Esophagus (tissue), 2 donors: Measurements from ENCODE around the gene HLA-DQB1. TPM values are rescaled to one million over a fixed set of nuclear protein-coding genes. Genes with fewer than 3 reads are reported as not detected.
"Not testable (repeated sequence)": the region's sequence is repeated elsewhere in the genome, so short reads cannot be mapped to it uniquely, and the experiment has no call there.

Source experiments
- H3K27ac ChIP-seq, 2 donors: one replicate each; pipeline ENCODE4 v1.5.1; 2013; ENCODE audit warnings: low read depth in 2 of 2, mild to moderate bottlenecking in 2 of 2, inconsistent platforms in 1 of 2, low read length in 1 of 2, moderate library complexity in 1 of 2
- H3K27me3 ChIP-seq, 2 donors: one replicate each; pipeline ENCODE4 v1.6.1; 2013; ENCODE audit warnings: low read length in 2 of 2, control low read depth in 1 of 2, mild to moderate bottlenecking in 1 of 2; ENCODE audit not compliant: insufficient read depth in 2 of 2, control insufficient read depth in 1 of 2
- H3K36me3 ChIP-seq, 2 donors: one replicate each; pipeline ENCODE4 v1.6.1; 2013; ENCODE audit warnings: low read length in 1 of 2; ENCODE audit not compliant: control insufficient read depth in 2 of 2, insufficient read depth in 2 of 2
- H3K4me1 ChIP-seq, 2 donors: one replicate each; pipeline ENCODE4 v1.6.1; 2013; ENCODE audit warnings: low read length in 1 of 2; ENCODE audit not compliant: control insufficient read depth in 2 of 2, insufficient read depth in 2 of 2
- H3K4me3 ChIP-seq, 2 donors: one replicate each; pipeline ENCODE4 v1.5.1; 2013; ENCODE audit warnings: low read length in 2 of 2, mild to moderate bottlenecking in 2 of 2, low read depth in 1 of 2, moderate library complexity in 1 of 2
- H3K9me3 ChIP-seq, 2 donors: one replicate each; pipeline ENCODE4 v1.6.1; 2013; ENCODE audit warnings: mild to moderate bottlenecking in 2 of 2, low read depth in 1 of 2, low read length in 1 of 2, moderate library complexity in 1 of 2; ENCODE audit not compliant: control insufficient read depth in 2 of 2, insufficient read depth in 1 of 2
- WGBS, 2 donors: extraction: QIAGEN DNeasy Blood & Tissue Kit; methylation state at CpG; one replicate each; pipeline ENCODE4 v1.1.7; 2013; 5-methylcytosine and 5-hydroxymethylcytosine counted together
- polyA plus RNA-seq, 2 donors: library from polyadenylated mRNA; stranded (reverse); fragments of 200-250 nt; gene quantifications; one replicate each; pipeline ENCODE4 v1.2.3, GENCODE V29; 2013
- donor health status: healthy with polysubstance abuse.
- donor health status: Bipolar disorder and iron deficiency.

Gene HLA-DQB1
- polyA plus RNA-seq, 2 donors: 16.5 to 53.2 TPM

DNA sequence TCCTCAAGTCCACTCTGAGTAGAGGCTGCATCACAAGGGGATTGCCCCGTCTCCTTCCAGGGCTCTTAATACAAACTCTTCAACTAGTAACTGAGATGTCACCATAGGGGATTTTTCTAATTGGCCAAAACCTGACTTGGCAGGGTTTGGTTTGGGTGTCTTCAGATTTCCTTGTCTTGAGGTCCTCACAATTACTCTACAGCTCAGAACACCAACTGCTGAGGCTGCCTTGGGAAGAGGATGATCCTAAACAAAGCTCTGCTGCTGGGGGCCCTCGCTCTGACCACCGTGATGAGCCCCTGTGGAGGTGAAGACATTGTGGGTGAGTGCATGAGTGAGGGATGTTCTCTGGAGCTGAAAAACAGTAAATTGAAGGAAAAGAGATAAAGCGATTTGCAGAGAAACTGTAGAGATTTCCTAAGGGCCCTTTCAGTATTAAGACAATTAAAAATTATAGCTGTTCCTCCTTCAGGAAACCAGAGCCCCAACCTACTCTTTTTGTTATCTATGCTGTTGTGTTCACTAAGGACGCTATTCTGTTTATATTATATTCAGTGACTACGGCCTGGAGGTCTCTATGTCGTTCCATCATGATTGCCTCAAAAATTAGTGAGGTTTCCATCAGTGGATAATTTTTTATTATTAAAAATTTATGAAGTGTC is 29.1 kb downstream of the HLA-DQB1 start, which contains the start of gene HLA-DQA1:
TSS of gene HLA-DQA1 (plus strand) at position 188 of the 662 bp plus-strand sequence. CDS start at position 241, 53 bp downstream.
- Histone ChIP-seq H3K4me3 (no peak within 1 kb of the TSS), H3K36me3 (no peaks in the 10 kb centered on the region), H3K27ac (no peak within 1 kb of the TSS), H3K4me1 (no peaks in the 10 kb centered on the region), H3K27me3 (peaks cover 0 to 2% of the 10 kb centered on the region in 2 donors), H3K9me3 (no peaks in the 10 kb centered on the region)
- WGBS, 2 donors: 47 to 55% methylated on average over 7 of the region's 7 CpGs

DNA sequence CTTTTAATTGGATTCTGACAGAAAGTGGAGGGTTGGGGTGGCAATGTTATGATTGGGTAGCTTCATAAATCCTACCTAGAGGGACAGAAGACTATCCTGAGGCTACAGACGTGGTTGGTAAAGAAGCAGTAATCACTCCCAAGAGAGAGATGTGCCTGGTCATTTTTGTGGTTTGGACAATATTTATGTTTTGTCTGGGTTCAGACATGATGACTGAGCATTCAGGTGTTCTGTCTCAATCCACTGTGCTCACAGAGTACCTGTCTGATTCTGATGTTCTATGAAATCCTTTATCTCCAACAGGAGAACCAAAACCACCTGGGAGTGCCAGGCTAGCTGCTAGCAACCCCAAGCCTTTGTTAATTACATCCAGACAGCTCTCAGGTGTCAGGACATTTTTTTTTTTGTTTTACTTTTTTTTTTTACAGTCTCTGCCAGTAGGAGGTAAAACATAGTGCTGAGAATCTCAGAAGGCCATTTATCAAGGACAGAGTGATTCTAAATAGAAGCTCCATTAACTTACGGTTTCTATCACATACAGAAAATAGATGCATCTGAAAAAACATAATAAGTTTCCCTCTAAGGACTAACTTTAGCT is 30.8 kb downstream of the HLA-DQB1 start:
- WGBS, 2 donors: 19 to 36% methylated on average over 2 of the region's 2 CpGs
- H3K27ac ChIP-seq: no peak overlapping the region

DNA sequence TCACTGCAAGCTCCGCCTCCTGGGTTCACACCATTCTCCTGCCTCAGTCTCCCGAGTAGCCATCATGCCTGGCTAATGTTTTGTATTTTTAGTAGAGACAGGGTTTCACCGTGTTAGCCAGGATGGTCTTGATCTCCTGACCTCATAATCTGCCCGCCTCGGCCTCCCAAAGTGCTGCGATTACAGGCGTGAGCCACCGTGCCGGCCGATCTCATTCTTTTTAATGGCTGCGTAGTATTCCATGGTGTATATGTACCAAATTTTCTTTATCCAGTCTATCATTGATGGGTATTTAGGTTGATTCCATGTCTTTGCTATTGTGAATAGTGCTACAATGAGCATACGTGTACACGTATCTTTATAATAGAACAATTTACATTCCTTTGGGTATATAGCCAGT is 36.7 kb downstream of the HLA-DQB1 start:
- not testable (repeated sequence) for H3K4me3 ChIP-seq, H3K4me1 ChIP-seq, H3K36me3 ChIP-seq, H3K27me3 ChIP-seq, H3K27ac ChIP-seq, H3K9me3 ChIP-seq
- 66 to 93% methylated on average over 2 of the region's 13 CpGs for WGBS, 2 donors

More for the DNA sequence above, 30.8 kb downstream of the HLA-DQB1 start:
- H3K9me3 ChIP-seq: no peaks in the 10 kb centered on the region
- no peak overlapping the region for H3K4me3 ChIP-seq
- peaks cover 0 to 2% of the 10 kb centered on the region in 2 donors for H3K27me3 ChIP-seq
- H3K4me1 ChIP-seq: no peaks in the 10 kb centered on the region
- H3K36me3 ChIP-seq: no peaks in the 10 kb centered on the region

DNA sequence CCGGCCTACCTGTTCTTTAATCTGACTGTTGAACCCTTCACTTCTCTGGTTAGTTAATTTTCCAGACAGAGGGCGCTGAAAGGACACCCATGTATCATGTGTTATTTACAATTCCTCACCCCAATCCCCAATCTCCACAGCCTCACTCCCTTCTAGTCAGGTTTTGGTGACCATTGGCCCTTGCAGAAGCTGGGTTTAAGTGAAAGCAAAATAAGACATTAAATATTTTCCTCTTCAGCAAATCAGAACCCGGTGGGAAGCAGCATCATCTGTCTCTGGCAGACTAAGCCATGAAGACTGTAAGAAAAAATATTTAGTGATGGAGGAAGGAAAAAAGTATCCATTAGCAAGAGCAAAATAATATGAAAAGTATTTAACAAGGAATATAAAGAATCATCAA is 38.6 kb downstream of the HLA-DQB1 start:
- Histone ChIP-seq H3K27me3 (no peaks in the 10 kb centered on the region), H3K4me3 (no peak overlapping the region), H3K27ac (no peak overlapping the region), H3K4me1 (no peaks in the 10 kb centered on the region), H3K36me3 (no peaks in the 10 kb centered on the region), H3K9me3 (no peaks in the 10 kb centered on the region)
- WGBS, 2 donors: 26 to 30% methylated on average over 3 of the region's 3 CpGs

DNA sequence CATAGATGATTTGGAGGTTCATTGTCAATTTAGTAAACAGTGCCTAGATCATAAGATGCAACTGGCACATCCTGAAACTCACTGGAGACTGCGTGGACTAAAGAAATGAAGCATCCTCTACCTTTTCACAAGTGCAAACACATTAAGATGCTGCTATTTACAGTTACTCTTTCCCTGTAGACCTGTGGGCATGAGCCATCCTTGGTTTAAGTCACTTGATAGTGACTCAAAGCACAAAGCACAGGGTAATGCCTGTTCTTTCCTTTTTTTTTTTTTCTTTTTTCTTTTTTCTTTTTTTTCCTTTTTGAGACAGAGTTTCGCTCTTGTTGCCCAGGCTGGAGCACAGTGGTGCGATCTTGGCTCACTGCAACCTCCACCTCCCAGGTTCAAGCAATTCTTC is 39.2 kb downstream of the HLA-DQB1 start:
- no peak overlapping the region for H3K27ac ChIP-seq

DNA sequence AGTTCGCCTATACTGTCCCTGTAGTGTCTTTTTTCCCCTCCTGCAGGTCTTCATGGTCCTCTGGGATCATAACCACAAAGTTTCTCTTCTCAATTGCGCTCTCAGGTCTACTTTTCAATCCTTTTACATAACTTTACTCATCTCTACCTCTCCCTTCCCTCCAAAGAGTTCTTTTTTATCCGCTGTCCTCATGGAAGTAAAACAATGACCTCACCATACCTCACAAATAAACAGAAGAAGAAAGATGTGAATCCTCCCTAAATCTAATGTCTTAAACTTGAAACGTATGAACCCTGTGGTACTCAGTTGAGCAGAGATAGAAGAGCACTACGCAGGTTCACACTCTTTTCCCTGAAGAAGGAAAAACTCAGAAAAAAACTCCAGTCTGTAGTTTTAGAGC is 41.3 kb downstream of the HLA-DQB1 start:
- Histone ChIP-seq H3K36me3 (no peaks in the 10 kb centered on the region), H3K27ac (no peak overlapping the region), H3K4me3 (no peak overlapping the region), H3K9me3 (no peaks in the 10 kb centered on the region), H3K27me3 (no peaks in the 10 kb centered on the region), H3K4me1 (no peaks in the 10 kb centered on the region)
- WGBS, 2 donors: 19 to 24% methylated on average over 5 of the region's 5 CpGs

More for the DNA sequence above, 39.2 kb downstream of the HLA-DQB1 start:
- no peak overlapping the region for H3K4me3 ChIP-seq
- H3K36me3 ChIP-seq: no peaks in the 10 kb centered on the region
- H3K4me1 ChIP-seq: no peaks in the 10 kb centered on the region
- no peaks in the 10 kb centered on the region for H3K27me3 ChIP-seq
- no peaks in the 10 kb centered on the region for H3K9me3 ChIP-seq
- WGBS, 2 donors: 0% methylated on average over 1 of the region's 3 CpGs

DNA sequence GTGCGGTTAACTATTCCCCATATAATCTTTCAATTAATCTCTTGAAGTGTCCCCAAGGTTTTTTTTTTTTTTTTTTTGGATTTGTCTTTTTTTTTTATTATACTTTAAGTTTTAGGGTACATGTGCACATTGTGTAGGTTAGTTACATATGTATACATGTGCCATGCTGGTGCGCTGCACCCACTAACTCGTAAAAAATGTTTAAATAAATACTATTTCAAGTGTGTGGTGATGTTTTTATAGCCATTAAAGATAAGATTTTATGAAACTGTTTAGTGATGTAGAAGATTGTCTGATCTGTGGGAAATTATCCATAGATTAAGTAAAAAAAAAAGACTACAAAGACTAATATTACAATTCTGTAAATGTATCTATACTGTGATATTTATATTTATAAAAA is 41.9 kb downstream of the HLA-DQB1 start:
- Histone ChIP-seq H3K4me1 (no peaks in the 10 kb centered on the region), H3K9me3 (no peaks in the 10 kb centered on the region), H3K27ac (no peak overlapping the region), H3K27me3 (no peaks in the 10 kb centered on the region), H3K36me3 (no peaks in the 10 kb centered on the region), H3K4me3 (no peak overlapping the region)
- WGBS, 2 donors: 0% methylated on average over 1 of the region's 3 CpGs; no CpG with 5 or more reads in 1 of the 2 donors

DNA sequence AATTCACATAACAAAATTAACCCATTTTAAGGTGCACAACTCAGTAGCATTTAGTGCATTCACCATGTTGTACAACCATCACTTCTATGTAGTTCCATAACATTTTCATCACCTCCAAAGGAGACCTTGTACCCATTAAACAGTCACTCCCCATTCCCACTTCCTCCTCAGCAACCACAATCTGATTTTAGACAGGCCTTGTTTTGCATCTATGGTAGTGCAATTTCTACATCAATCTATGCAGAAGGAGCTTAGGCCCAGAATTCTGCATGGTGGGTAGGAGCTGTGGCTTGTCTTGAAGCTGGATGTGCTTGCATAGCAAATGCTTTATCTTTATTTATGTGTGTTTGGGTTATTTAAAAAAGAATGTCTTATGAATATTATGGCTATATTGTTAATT is 42.8 kb downstream of the HLA-DQB1 start:
- H3K36me3 ChIP-seq: no peaks in the 10 kb centered on the region
- no peaks in the 10 kb centered on the region for H3K27me3 ChIP-seq
- H3K9me3 ChIP-seq: no peaks in the 10 kb centered on the region
- H3K4me1 ChIP-seq: no peaks in the 10 kb centered on the region
- H3K27ac ChIP-seq: no peak overlapping the region
- H3K4me3 ChIP-seq: no peak overlapping the region

DNA sequence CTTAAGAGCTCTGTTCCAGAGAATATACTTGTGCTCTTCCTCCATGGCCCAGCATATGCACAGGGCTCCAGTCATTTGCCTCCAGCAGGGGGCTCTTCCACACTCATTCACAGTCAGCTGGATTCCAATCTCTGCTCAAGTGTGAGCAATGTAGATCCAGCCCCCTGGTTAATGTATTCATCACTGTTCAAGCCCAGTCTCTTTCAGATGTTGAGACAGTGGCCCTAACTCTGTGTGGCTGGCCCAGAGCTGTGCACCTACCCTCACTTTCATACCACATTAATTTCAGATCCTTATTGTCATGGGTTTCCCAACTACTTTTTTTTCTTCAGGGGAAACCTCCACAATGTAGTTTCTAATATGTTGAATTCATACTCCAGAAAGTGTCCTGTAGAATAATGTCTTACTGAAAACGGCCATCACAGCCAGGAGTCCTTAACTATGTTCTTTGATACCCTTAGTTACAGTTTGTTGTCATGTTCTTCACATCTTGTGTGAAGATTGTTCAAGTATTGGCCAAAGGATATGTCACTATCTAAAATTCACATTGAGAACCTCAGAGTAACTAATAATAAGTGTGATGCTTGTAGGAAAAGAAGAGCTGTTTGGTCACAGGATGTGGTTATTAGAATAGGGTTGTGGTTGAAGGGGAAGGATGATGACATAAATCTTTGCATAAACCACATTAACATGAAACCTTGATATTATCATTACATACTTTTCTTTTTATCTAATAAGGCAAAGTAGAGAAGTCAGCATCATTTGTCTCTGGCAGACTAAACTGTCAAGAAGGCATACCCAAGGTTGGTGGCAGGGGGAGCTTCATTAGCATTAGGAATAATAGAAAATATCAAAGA is 43.7 kb downstream of the HLA-DQB1 start:
- Histone ChIP-seq H3K9me3 (no peaks in the 10 kb centered on the region), H3K27me3 (no peaks in the 10 kb centered on the region), H3K4me3 (no peak overlapping the region), H3K4me1 (no peaks in the 10 kb centered on the region), H3K36me3 (no peaks in the 10 kb centered on the region), H3K27ac (peak overlapping the region; percentile 1 to 4)
- 0 to 38% methylated on average over 1 of the region's 1 CpG for WGBS, 2 donors
